Activated CD4-positive, alpha-beta T cell treated with anti-CD3 and anti-CD28 coated beads, Interleukin-2, amount 50 U/mL, for 1 hour (primary cell): ENCODE results near the gene ZNF280A.

ENCODE experiments used
- DNase-seq: peaks from one replicate; pipeline ENCODE4 v3.0.0-alpha.2; 2020

The ZNF280A gene

DNA sequence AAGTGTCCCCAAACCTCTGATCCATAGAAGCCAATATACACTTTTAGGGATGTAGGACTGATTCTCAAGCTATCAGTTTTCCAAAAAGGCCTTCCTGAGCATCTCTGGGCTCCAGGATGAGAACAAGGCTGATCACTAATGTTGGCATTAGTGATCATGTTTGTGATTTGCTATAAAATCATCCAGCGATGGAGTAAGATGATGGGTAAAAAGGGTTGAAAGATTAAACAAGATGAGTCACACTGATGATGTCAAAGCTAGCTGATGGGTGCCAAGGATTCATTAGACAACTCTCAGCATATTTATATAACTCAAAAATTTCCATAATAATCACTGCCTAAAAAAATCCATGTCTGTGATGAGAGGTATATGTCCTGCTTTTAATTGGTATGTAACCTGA is 54.3 kb downstream of the ZNF280A start:
- DNase-seq: no peak

DNA sequence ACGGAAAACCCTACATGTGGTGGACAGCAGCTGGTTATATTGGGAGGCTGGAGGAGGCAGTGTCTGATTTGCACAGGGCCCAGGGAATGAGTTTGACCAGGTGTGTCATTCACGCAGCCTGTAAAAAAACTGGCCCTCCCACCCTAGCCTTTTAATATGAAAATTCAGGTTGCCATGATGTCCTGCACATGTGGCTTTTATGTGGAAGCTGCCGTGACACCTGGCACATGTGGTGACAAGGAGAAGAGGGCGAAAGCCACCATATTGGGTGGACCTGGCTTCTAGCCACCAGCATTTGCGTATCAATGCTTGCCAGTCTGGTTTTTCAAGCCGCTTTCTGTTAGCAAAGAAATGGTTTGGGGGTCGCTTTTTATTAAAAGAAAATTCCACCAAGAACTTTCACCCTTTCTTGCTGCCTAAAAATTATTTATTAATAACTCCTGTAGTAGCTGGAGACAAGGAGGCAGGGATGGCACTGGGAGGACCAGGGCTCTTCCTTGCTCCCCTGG is 54.9 kb downstream of the ZNF280A start:
- no peak for DNase-seq

DNA sequence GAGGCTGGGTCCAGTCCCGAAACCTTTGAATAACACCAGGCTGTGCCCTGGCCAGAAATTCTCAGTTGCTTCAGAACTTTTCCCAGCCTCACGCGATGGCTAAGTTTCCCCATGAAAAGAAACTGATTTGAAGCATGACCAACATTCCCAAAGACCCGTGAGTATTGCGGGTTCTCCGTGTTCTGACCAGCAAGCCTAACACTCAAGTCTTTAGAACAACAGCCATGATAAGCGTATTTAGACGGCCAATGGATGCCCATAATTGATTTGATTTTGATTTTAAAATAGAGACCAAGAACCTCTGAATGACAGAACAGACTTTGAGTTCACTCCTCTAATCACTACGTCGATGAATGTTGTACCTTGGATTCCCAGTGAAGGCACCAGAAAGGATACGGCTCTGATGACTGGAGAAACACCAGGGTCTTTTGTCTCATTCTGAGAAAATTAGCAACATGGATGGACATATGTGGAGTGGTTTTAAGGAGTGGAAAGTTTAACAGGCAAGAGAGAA is 55.5 kb downstream of the ZNF280A start:
- no peak for DNase-seq

DNA sequence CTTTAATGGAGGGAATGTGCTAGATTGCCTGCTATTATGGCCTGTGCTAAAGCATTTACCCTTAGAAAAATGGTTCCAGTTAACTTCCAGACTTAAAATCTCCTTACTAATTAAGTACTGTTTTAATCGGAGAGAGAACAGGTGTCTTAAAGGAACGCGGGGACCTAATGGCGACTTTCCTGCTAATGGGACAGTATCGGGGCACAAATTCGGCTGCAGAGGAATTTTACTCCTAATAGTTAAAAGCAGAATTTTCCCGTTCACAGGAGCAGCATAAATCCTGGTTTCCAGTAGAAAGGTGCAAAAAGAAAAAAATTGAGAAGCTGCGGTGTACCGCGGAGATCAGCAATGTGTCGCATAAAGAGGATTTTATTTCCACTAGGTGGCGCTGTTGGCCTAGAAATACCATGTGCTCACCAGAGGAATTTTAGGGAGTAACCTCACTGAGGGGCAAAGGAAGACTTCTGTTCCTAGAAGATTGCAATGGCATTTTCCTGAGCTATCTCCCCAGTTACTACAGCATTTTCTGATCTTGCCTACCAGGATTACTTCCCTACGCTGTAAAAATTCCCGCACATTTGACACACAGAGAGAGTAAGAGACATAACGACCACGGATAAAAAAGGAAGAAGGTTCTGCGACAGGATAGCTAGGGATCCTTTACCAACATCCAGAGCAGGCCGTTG is 56.1 kb downstream of the ZNF280A start:
- peak; percentile 32 for DNase-seq
